ENCODE data around the gene PRRG2.

DNA sequence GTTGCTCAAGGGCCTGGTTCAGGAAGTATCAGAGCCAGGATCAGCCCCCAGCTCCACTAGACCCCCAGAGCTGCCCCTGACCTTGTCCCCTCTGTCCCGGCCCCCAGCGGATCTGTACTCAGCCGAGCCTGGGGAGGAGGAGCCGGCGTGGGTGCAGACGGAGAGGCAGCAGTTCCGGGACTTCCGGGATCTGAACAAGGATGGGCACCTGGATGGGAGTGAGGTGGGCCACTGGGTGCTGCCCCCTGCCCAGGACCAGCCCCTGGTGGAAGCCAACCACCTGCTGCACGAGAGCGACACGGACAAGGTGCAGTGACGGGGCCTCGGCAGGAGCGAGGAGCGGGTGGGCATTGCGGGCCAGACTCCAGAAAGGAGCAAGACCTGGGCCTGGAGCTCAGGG lies 38.7 kb upstream of the PRRG2 start:
- TF ChIP-seq, protein P1, sequence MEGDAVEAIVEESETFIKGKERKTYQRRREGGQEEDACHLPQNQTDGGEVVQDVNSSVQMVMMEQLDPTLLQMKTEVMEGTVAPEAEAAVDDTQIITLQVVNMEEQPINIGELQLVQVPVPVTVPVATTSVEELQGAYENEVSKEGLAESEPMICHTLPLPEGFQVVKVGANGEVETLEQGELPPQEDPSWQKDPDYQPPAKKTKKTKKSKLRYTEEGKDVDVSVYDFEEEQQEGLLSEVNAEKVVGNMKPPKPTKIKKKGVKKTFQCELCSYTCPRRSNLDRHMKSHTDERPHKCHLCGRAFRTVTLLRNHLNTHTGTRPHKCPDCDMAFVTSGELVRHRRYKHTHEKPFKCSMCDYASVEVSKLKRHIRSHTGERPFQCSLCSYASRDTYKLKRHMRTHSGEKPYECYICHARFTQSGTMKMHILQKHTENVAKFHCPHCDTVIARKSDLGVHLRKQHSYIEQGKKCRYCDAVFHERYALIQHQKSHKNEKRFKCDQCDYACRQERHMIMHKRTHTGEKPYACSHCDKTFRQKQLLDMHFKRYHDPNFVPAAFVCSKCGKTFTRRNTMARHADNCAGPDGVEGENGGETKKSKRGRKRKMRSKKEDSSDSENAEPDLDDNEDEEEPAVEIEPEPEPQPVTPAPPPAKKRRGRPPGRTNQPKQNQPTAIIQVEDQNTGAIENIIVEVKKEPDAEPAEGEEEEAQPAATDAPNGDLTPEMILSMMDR (conservative IDR thresholded peaks at IDR 0.05 in 1 of 2, IDR thresholded peaks at IDR 0.05 in 1 of 2; ENCODE audit: extremely low read depth in 1 of 2, insufficient read depth in 1 of 2, low read depth in 1 of 2, low read length in 2 of 2): no peak
- TF ChIP-seq EZH2 (IDR thresholded peaks at IDR 0.05; ENCODE audit: borderline replicate concordance, low read length): no peak

Data from mammary epithelial cell (primary cell).